Measurements from ENCODE around the gene GBA3. TPM values are rescaled to one million over a fixed set of nuclear protein-coding genes. Genes with fewer than 3 reads are reported as not detected.

Gene GBA3
- total RNA-seq, 1 experiment from 2014 or later = not detected

DNA sequence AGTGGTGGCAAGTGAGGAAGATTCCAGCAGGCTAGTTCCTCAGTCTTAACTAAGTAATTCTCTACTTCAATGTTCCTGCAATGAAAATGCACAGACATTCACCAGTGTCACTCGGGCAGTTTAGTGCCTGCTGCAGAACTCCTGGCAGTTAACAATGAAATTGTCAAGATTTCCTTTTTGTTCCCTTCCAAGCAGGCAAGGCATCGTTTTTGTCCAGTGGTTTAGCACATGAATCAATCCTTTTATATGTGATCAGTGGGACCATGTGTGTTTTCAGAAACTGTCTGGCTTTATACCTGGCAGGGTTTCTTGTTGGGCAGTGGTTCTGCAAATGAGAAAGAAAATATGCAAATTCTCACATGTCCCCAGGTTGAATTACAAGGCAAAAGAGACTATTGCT lies 122.2 kb downstream of the GBA3 start:
- Histone ChIP-seq H3K27ac (ENCODE audit: insufficient read length, low read depth, low read length) (no peak overlapping the region), H3T11ph (ENCODE audit: low read length) (no peak overlapping the region), H4K91ac (ENCODE audit: insufficient read length, low read depth, low read length) (no peak overlapping the region), H3K79me1 (ENCODE audit: insufficient read depth, low read depth, low read length, poor library complexity, severe bottlenecking) (no peaks in the 10 kb centered on the region), H3K27me3 (ENCODE audit: insufficient read depth, low read length) (no peaks in the 10 kb centered on the region), H4K5ac (ENCODE audit: insufficient read length, low read depth, low read length) (no peak overlapping the region), H3K4me1 (ENCODE audit: insufficient read depth, low read length) (no peaks in the 10 kb centered on the region), H3K4me2 (ENCODE audit: insufficient read depth, insufficient read length, low read length) (no peak overlapping the region), H3K9ac (ENCODE audit: extremely low read depth, insufficient read length, low read length) (no peak overlapping the region), H2BK5ac (ENCODE audit: insufficient read length, low read length) (no peak overlapping the region), H2BK15ac (ENCODE audit: low read depth, low read length) (no peak overlapping the region), H2BK120ac (ENCODE audit: low read depth, low read length, poor library complexity, severe bottlenecking) (no peak overlapping the region), H3K56ac (ENCODE audit: insufficient read length, low read depth, low read length) (no peak overlapping the region), H3K18ac (ENCODE audit: insufficient read length, low read depth, low read length) (no peak overlapping the region), H2BK20ac (ENCODE audit: low read depth, low read length, poor library complexity, severe bottlenecking) (no peak overlapping the region), H2AK5ac (ENCODE audit: insufficient read length, low read length) (no peak overlapping the region), H3K79me2 (ENCODE audit: insufficient read depth, low read length) (no peaks in the 10 kb centered on the region), H3K23ac (ENCODE audit: insufficient read length, low read depth, low read length) (no peak overlapping the region), H3K14ac (ENCODE audit: insufficient read depth, low read length) (no peak overlapping the region), H2BK12ac (ENCODE audit: insufficient read length, low read depth, low read length) (no peak overlapping the region), H4K8ac (replicated peaks; ENCODE audit: insufficient read length, low read depth, low read length) (no peak overlapping the region), H4K20me1 (ENCODE audit: control insufficient read depth, insufficient read depth, insufficient read length) (no peaks in the 10 kb centered on the region), H2AFZ (ENCODE audit: low read length) (no peak overlapping the region), H3K9me3 (ENCODE audit: control insufficient read depth, low read depth, low read length) (no peaks in the 10 kb centered on the region), H3K4ac (ENCODE audit: low read depth, low read length) (no peak overlapping the region), H3K23me2 (ENCODE audit: insufficient read length, low read depth, low read length, poor library complexity, severe bottlenecking) (no peaks in the 10 kb centered on the region)
- WGBS (ENCODE audit: extremely low coverage, insufficient read length, low lambda C conversion rate) = no CpG with 5 or more reads among the region's 2 CpGs
- Mint-ChIP-seq H3K36me3 (ENCODE audit: insufficient read depth in 1 of 3, low read depth in 3 of 3) (no peaks in the 10 kb centered on the region), H3K9me3 (peaks cover 0 to 3% of the 10 kb centered on the region in 2 experiments; a peak in 2 of 5 replicates), H3K27me3 (ENCODE audit: low read depth) (no peaks in the 10 kb centered on the region; the same call in 1 of the 2 replicates), H3K4me3 (no peak overlapping the region), H3K27ac (no peak overlapping the region), H3K4me1 (no peaks in the 10 kb centered on the region)
- TF ChIP-seq, protein P1, sequence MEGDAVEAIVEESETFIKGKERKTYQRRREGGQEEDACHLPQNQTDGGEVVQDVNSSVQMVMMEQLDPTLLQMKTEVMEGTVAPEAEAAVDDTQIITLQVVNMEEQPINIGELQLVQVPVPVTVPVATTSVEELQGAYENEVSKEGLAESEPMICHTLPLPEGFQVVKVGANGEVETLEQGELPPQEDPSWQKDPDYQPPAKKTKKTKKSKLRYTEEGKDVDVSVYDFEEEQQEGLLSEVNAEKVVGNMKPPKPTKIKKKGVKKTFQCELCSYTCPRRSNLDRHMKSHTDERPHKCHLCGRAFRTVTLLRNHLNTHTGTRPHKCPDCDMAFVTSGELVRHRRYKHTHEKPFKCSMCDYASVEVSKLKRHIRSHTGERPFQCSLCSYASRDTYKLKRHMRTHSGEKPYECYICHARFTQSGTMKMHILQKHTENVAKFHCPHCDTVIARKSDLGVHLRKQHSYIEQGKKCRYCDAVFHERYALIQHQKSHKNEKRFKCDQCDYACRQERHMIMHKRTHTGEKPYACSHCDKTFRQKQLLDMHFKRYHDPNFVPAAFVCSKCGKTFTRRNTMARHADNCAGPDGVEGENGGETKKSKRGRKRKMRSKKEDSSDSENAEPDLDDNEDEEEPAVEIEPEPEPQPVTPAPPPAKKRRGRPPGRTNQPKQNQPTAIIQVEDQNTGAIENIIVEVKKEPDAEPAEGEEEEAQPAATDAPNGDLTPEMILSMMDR (conservative IDR thresholded peaks at IDR 0.05) = no peak
- DNase-seq = no peak
